CD1c-positive myeloid dendritic cell (primary cell): ENCODE results near the gene NCKAP5L.
A peak's percentile ranks its signal among the peaks of the same experiment; 100 is the strongest.
"Not testable (repeated sequence)": the region's sequence is repeated elsewhere in the genome, so short reads cannot be mapped to it uniquely, and the experiment has no call there.

Experiments
- DNase-seq: peaks from one replicate; pipeline ENCODE4 v3.0.0-alpha.2; 2016; ENCODE audit errors: extremely low spot score

The NCKAP5L gene

GRCh38 chr12:49828133-49829091, at the start of gene NCKAP5L:
Gene NCKAP5L (minus strand): TSS chr12:49828413. CDS start chr12:49804044, 24,369 bp downstream.
- peak; percentile 98 for DNase-seq

- no peak for DNase-seq
Observed at GRCh38 chr12:49877066-49877465, 48.9 kb upstream of the NCKAP5L start.

GRCh38 chr12:49876070-49876469, 47.9 kb upstream of the NCKAP5L start:
- DNase-seq, result no peak

- DNase-seq, result no peak
Observed at GRCh38 chr12:49875115-49875720, 47.0 kb upstream of the NCKAP5L start.

GRCh38 chr12:49874142-49874897, 46.1 kb upstream of the NCKAP5L start:
- no peak for DNase-seq

- DNase-seq, result no peak
Observed at GRCh38 chr12:49873361-49873934, 45.2 kb upstream of the NCKAP5L start.

GRCh38 chr12:49872781-49873181, 44.6 kb upstream of the NCKAP5L start:
- no peak for DNase-seq

DNA sequence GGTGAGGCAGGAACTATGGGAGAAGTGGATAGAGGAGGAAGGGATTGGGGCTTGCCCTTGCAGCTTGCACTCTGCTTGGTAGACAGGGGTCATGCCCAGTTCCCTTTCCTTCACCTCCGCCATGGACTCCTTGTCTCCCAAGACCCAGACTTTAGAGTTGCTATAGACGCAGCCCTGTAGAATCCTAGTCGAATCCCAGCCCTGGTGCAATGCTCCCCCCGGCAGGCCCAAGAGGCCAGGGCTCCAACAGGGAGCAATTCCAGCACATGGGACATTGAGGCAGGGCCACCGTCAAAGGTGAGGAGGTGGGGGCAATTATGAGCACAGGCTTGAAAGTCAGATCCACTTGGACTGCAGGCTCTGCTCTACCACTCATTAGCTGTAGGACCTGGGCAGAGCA, 44.2 kb upstream of the NCKAP5L start:
- DNase-seq, result no peak

- DNase-seq, result not testable (repeated sequence)
Observed at GRCh38 chr12:49871811-49872251, 43.6 kb upstream of the NCKAP5L start.

DNA sequence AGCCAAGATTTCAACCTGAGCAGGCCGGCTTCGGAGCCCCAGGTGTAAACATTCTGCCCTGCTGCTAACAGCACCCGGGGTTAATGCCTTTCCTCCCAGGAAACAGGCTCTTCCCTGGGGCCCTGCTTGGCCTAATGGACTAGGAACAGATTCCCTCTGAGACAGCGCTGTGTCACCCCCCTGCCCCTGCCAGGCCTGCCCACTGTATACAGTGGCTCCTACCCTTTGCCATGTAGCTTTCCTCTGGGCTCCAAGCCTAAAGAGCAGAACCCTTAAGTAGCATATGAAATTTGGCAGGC, 43.0 kb upstream of the NCKAP5L start:
- no peak for DNase-seq

GRCh38 chr12:49870501-49871262, 42.5 kb upstream of the NCKAP5L start:
- no peak for DNase-seq

GRCh38 chr12:49869816-49870500, 41.7 kb upstream of the NCKAP5L start:
- DNase-seq, result no peak

DNA sequence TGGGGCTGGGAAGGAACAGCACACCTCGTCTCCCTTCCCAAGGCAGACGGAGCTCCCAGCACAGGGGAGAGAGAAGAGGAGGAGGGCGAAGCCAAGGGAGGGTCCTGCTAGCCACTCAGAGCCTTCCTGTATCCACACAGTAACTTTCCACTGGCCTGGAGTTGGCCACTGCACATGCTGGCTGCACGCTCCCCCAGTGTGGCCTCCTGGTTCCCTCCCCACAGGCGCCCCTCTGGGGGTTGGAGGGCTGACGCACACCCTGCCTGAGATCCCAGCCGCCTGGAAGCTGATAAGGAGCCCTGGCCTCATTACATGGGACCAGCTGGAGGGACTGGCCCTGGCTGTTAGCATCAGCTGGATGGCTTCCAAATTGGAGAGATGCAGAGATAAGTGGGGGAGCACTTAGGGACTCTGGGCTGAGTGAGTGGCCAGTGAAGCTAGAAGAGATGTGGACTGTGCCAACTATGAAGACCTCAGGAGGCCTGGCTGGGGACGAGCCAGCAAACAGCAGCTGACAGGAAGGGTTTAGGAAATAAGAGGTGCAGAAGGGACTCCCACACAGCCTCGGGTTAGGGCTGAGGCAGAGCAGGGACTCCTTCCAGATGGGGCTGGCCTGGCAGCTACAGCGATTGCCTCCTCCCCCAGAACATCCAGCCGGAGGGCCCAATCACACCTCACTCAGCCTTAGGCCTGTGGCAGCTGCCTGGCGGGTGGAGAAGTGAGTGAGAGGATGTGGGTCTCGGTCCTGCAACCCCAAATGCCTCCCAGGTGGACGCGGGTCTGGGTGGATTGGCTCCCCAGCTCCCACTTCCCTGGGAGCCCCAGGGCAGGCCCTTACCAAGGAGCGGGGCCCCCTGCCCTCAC, 41.0 kb upstream of the NCKAP5L start:
- DNase-seq, result no peak

- DNase-seq, result no peak
Observed at GRCh38 chr12:49868449-49868848, 40.2 kb upstream of the NCKAP5L start.

DNA sequence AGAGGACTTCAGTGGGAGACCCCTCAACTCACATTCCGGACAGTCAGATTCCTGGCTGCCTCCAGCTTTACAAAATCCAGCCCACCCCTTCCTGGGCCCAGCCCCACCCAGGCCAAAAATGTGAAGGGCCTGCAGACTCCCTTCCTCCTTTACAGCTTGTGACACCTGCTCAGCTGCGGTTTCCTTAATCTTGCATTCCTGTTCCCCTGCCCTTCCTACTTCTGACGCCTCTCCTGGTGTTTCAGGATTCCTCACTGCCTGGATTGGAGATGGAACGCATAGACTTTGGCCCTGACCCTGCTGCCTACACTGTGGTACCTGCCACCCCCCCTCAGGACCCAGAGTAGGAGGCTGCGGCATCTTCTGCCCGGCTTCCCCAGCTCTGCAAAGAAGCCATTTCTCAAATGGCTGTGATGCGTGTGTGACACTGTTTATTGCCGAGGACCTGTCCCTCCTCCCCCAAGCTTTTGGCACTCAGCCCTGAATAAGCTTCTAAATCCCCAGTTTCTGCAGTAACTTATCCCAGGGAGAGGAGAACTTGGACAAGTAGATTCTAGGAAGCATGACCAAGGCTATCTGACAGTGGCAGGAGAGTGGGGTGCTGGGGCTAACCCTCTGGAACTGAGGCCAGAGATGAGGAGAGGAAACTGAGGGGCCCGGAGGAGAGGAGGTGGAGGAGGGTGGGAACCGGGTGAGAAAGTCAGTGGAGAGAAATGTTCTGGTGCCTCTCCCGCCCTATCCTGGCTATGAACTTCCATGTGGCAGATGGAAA, 39.5 kb upstream of the NCKAP5L start:
- DNase-seq, result no peak

DNA sequence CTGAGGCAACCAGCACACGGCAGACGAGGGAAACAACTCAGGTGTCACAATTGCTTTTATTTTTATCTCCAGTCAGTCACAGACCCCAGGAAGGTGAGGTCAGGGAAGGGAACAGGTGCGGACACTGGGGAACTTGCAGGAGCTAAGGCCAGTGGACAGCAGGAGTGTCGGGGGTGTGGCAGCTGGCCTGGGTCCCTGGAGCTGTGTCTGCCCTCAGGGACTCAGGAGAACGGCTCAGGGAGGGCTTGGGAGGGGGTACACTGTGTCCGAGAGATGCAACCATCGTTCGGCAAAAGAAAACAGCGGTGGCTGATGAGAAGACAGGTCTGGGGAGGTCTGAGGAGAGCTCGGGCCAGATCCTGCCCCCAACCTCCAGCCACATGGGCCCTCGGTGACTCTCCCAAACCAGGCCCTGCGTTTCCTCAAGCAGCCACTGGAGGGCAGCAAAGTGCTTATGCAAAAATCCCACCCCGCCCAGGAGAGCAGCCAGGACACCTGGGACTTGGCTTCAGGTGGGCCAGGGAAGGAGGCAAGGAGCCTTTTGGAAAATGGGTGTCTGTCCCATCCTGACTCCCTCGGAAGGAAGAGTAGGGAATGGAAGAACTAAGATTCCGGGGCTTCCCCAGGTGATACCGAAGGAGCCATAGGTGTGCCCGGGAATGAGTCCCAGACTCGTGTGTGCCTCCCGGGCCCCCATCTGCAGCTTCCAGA, 38.8 kb upstream of the NCKAP5L start:
- DNase-seq, result peak; percentile 78

DNA sequence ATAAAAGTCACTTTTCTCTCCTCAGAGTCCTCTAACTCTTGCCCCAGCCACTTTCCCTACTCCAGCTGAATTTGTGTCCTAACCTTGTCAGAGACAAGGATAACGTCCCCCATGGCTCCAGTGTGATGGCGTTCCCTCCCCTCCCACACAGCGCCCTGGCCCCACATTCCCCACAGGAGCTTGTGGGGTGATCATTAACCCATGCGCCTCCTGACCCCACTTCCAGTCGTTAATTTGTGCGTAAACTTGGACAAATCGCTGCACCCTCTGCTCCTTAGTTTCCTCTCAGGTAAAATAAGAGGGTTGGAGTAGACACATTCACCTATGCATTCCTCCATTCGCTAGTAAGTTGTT, 37.5 kb upstream of the NCKAP5L start:
- DNase-seq, result no peak

DNA sequence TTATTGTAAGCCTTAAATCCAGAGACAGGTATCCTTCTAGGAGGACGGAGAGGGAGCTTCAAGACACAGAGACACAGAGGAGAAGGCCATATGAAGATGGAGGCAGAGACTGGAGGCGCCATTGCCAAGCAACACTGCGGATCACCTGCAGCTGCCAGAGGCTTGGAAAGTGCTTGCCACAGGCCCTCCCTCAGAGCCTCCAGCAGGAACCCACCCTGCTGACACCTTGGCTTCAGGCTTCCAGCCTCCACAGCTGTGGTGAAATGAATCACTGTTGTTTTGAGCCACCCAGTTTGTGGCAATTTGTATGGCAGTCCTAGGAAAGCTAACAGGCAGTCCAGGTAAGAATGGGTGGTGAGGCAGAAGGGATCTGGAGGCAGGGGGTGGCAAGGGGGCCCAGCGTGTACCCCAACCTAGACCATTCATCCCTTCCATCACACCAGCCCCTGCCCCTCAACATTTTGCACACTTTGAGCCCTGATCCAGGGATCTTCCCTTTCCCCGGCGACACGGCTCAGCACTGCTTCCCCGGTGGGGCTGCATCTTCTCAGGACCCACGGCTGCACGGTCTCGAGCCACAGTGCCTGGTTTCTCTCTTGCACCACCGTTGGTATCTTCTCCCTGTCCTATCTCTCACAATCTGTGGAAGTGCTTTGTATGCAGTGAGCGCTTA, 37.0 kb upstream of the NCKAP5L start:
- DNase-seq, result no peak
